GM19239 (cell line): Measurements from ENCODE around the gene CEP44.
A peak's percentile ranks its signal among the peaks of the same experiment; 100 is the strongest.
"Not testable (repeated sequence)": the region's sequence is repeated elsewhere in the genome, so short reads cannot be mapped to it uniquely, and the experiment has no call there.

Source experiments
- DNase-seq: peaks from one replicate; pipeline ENCODE4 v3.0.0; 2011; ENCODE audit warnings: low spot score; ENCODE audit not compliant: insufficient read length
- FAIRE-seq: peaks from 2 replicates; lab custom pipeline; 2011; peaks lifted over from hg19 to GRCh38; lab: Jason Lieb, UNC

CEP44 gene

GRCh38 chr4:174318829-174319764, 35.4 kb downstream of the CEP44 start:
- FAIRE-seq (peak; percentile 89), DNase-seq (no peak)

GRCh38 chr4:174320494-174321199, 36.9 kb downstream of the CEP44 start:
- FAIRE-seq (no peak), DNase-seq (no peak)

- FAIRE-seq (no peak), DNase-seq (no peak)
Measured at GRCh38 chr4:174324236-174324635, 40.5 kb downstream of the CEP44 start.

GRCh38 chr4:174324725-174325124, 41.0 kb downstream of the CEP44 start:
- FAIRE-seq = no peak
- no peak for DNase-seq

- FAIRE-seq = no peak
- no peak for DNase-seq
Measured at GRCh38 chr4:174332741-174333493, 49.2 kb downstream of the CEP44 start.

- peak; percentile 78 for FAIRE-seq
- peak; percentile 8 for DNase-seq
Measured at GRCh38 chr4:174334628-174335027, 50.9 kb downstream of the CEP44 start.

GRCh38 chr4:174340714-174341113, 57.0 kb downstream of the CEP44 start:
- FAIRE-seq = no peak

GRCh38 chr4:174349156-174349555, 65.4 kb downstream of the CEP44 start:
- no peak for FAIRE-seq
- no peak for DNase-seq

More at GRCh38 chr4:174340714-174341113, 57.0 kb downstream of the CEP44 start:
- no peak for DNase-seq

- no peak for DNase-seq
- no peak for FAIRE-seq
Measured at GRCh38 chr4:174352061-174352819, 68.5 kb downstream of the CEP44 start.

- no peak for FAIRE-seq
- no peak for DNase-seq
Measured at GRCh38 chr4:174357321-174357720, 73.6 kb downstream of the CEP44 start.

- no peak for DNase-seq
- peak; percentile 8 for FAIRE-seq
Measured at GRCh38 chr4:174358410-174358809, 74.7 kb downstream of the CEP44 start.

GRCh38 chr4:174358829-174359228, 75.1 kb downstream of the CEP44 start:
- peak; percentile 93 for FAIRE-seq
- DNase-seq = peak; percentile 17

- no peak for FAIRE-seq
- no peak for DNase-seq
Measured at GRCh38 chr4:174362340-174362739, 78.6 kb downstream of the CEP44 start.

GRCh38 chr4:174363782-174364181, 80.1 kb downstream of the CEP44 start:
- not testable (repeated sequence) for FAIRE-seq, DNase-seq

GRCh38 chr4:174365018-174365587, 81.4 kb downstream of the CEP44 start:
- peak; percentile 59 for FAIRE-seq
- no peak for DNase-seq

- FAIRE-seq (no peak), DNase-seq (no peak)
Measured at GRCh38 chr4:174369985-174370384, 86.3 kb downstream of the CEP44 start.

GRCh38 chr4:174373821-174374220, 90.1 kb downstream of the CEP44 start:
- FAIRE-seq (no peak), DNase-seq (no peak)

- no peak for DNase-seq
- FAIRE-seq = no peak
Measured at GRCh38 chr4:174375422-174375821, 91.7 kb downstream of the CEP44 start.

GRCh38 chr4:174377613-174378012, 93.9 kb downstream of the CEP44 start:
- FAIRE-seq (no peak), DNase-seq (no peak)
